Endothelial cell of umbilical vein (primary cell): ENCODE data around the gene LRP1B. TPM values are rescaled to one million over a fixed set of nuclear protein-coding genes. Genes with fewer than 3 reads are reported as not detected.

Experiments used
- BruUV-seq: library from RNA; stranded (reverse); fragments of 400-500 nt; replicated peaks from 2 replicates; lab custom pipeline; 2021; lab: Mats Ljungman, UMichigan
- CTCF ChIA-PET: fragments of 300-600, 350-600 bp; sonication (Branson Sonifier 250); formaldehyde crosslinking; loops from one replicate; lab custom pipeline; 2021; ENCODE audit warnings: antibody characterized with exemption, inconsistent platforms; lab: Charles Lee
- POLR2A ChIA-PET: fragments of 300-600, 350-600 bp; sonication (Branson Sonifier 250); formaldehyde crosslinking; loops from one replicate; lab custom pipeline; 2021; ENCODE audit warnings: antibody characterized with exemption, inconsistent platforms; lab: Charles Lee
- DNase-seq: peaks from one replicate; pipeline ENCODE4 v3.0.0-alpha.2; 2011; ENCODE audit warnings: low read depth, low spot score
- FAIRE-seq: peaks from 2 replicates; lab custom pipeline; 2011; peaks lifted over from hg19 to GRCh38; lab: Jason Lieb, UNC
- H2AFZ ChIP-seq: 2 replicates; pipeline ENCODE4 v1.6.0; 2012; ENCODE audit warnings: low read depth, low read length, control low read depth, inconsistent platforms
- H3K27ac ChIP-seq: 2 replicates; pipeline ENCODE4 v1.5.1; 2011; ENCODE audit warnings: low read depth, mild to moderate bottlenecking, control low read depth, low read length, moderate library complexity; ENCODE audit not compliant: insufficient read depth
- H3K27me3 ChIP-seq, 2 experiments: 2 replicates each; pipeline versions ENCODE4 v1.6.0 to v1.6.1; 2011; ENCODE audit warnings: low read length in 2 of 2, mixed read lengths in 1 of 2; ENCODE audit not compliant: control insufficient read depth in 2 of 2, insufficient read depth in 2 of 2
- H3K36me3 ChIP-seq, 2 experiments: 2 replicates in 1 of 2; 3 replicates in 1 of 2; pipeline ENCODE4 v1.5.1; 2011; ENCODE audit warnings: low read length in 2 of 2, mild to moderate bottlenecking in 1 of 2, moderate library complexity in 1 of 2; ENCODE audit not compliant: control insufficient read depth in 2 of 2, insufficient read depth in 2 of 2; ENCODE audit errors: extremely low read depth in 1 of 2
- H3K4me1 ChIP-seq: 3 replicates; pipeline ENCODE4 v1.5.1; 2011; ENCODE audit warnings: mild to moderate bottlenecking, low read length; ENCODE audit not compliant: control insufficient read depth, insufficient read depth; ENCODE audit errors: extremely low read depth
- H3K4me2 ChIP-seq: 2 replicates; pipeline ENCODE4 v1.6.1; 2011; ENCODE audit warnings: low read length, control low read depth, mixed read lengths; ENCODE audit not compliant: insufficient read depth
- H3K4me3 ChIP-seq, 3 experiments: fragments of 200-600 bp in 1 of 3; sonication (generic), shearing (Covaris generic) in 1 of 3; replicated peaks in 1 of 3; 2 replicates each; pipeline ENCODE4 v1.5.1; 2011 to 2016; ENCODE audit warnings: control low read depth in 3 of 3, low read length in 3 of 3, mild to moderate bottlenecking in 2 of 3, inconsistent platforms in 1 of 3, low read depth in 1 of 3, moderate library complexity in 1 of 3; ENCODE audit not compliant: insufficient read depth in 1 of 3
- H3K79me2 ChIP-seq: 2 replicates; pipeline ENCODE4 v1.6.0; 2012; ENCODE audit warnings: low read length, inconsistent platforms; ENCODE audit not compliant: control insufficient read depth, insufficient read depth
- H3K9ac ChIP-seq: replicated peaks from 2 replicates; pipeline ENCODE3; 2011; ENCODE audit warnings: low read length, control low read depth; ENCODE audit not compliant: insufficient read depth; ENCODE audit errors: extremely low read depth
- H3K9me1 ChIP-seq: replicated peaks from 3 replicates; pipeline ENCODE4 v1.6.0; 2011; ENCODE audit warnings: mild to moderate bottlenecking, low read length; ENCODE audit not compliant: control insufficient read depth, insufficient read depth; ENCODE audit errors: extremely low read depth
- H3K9me3 ChIP-seq: replicated peaks from 2 replicates; pipeline ENCODE4 v1.5.1; 2012; ENCODE audit warnings: low read length, inconsistent platforms; ENCODE audit not compliant: control insufficient read depth, insufficient read depth
- H4K20me1 ChIP-seq: replicated peaks from 2 replicates; pipeline ENCODE3; 2011; ENCODE audit warnings: mild to moderate bottlenecking, low read length; ENCODE audit not compliant: control insufficient read depth, insufficient read depth; ENCODE audit errors: extremely low read depth
- EZH2 ChIP-seq: IDR thresholded peaks from 2 replicates; pipeline ENCODE4 v1.6.1; 2012; ENCODE audit warnings: borderline replicate concordance, low read depth, mild to moderate bottlenecking, moderate library complexity, low read length, inconsistent platforms; ENCODE audit not compliant: severe bottlenecking
- FOS ChIP-seq: IDR thresholded peaks from 2 replicates; pipeline ENCODE4 v1.6.1; 2011; ENCODE audit warnings: mild to moderate bottlenecking, low read length, moderate library complexity, borderline replicate concordance; ENCODE audit not compliant: insufficient read depth
- GATA2 ChIP-seq: IDR thresholded peaks from 2 replicates; pipeline ENCODE4 v1.7.0; 2011; ENCODE audit warnings: low read depth, mild to moderate bottlenecking, moderate library complexity, mixed read lengths, low read length; ENCODE audit not compliant: insufficient read length, insufficient read depth
- JUN ChIP-seq: IDR thresholded peaks from 2 replicates; pipeline ENCODE4 v1.6.1; 2011; ENCODE audit warnings: borderline replicate concordance, low read depth; ENCODE audit not compliant: insufficient read length, insufficient read depth
- MYC ChIP-seq: IDR thresholded peaks from one replicate; pipeline ENCODE4 v1.6.1; 2011; ENCODE audit warnings: mild to moderate bottlenecking, low read depth, low read length
- POLR2A ChIP-seq: IDR thresholded peaks from 2 replicates; pipeline ENCODE4 v1.6.1; 2012; ENCODE audit warnings: low read depth, mild to moderate bottlenecking, control low read depth, low read length
- POLR2AphosphoS5 ChIP-seq: IDR thresholded peaks from 2 replicates; pipeline ENCODE4 v1.6.1; 2012; ENCODE audit warnings: low read depth, mild to moderate bottlenecking, control low read depth, low read length, moderate library complexity; ENCODE audit not compliant: insufficient read depth
- dilution Hi-C: fragments of 300-500 bp; cut with MboI; formaldehyde crosslinking; loops from one replicate; pipeline ENCODE4 v1.15.0; 2019; ENCODE audit warnings: low sequenced_read_pairs; ENCODE audit not compliant: extremely low pct_ligation_motif_present
- intact Hi-C: fragments of 100-400 bp; cut with micrococcal nuclease; formaldehyde crosslinking; loops from one replicate; pipeline ENCODE4 v1.10.0; 2022
- polyA plus RNA-seq, 4 experiments: library from polyadenylated mRNA; depleted of rRNA in 3 of 4; stranded (reverse) in 3 of 4; unstranded in 1 of 4; fragments of >200 nt; gene quantifications; 2 replicates each; pipeline versions ENCODE4 v1.2.1 to v1.2.3, GENCODE V29; 2011 to 2012; ENCODE audit warnings: missing spikeins in 1 of 4
- total RNA-seq: library from RNA; stranded (reverse); gene quantifications from 2 replicates; pipeline ENCODE4 v1.2.3, GENCODE V29; 2021
- TF ChIP-seq, protein P1 (sequence below), 2 donors: IDR thresholded peaks; 1 replicate in 1 of 2; 2 replicates in 1 of 2; pipeline ENCODE4 v1.5.1; 2011; ENCODE audit warnings: low read length in 2 of 2, mild to moderate bottlenecking in 2 of 2, moderate library complexity in 2 of 2, control low read depth in 1 of 2, inconsistent platforms in 1 of 2, low read depth in 1 of 2; ENCODE audit not compliant: insufficient read depth in 1 of 2; ENCODE audit errors: extremely low read depth in 1 of 2
- TF ChIP-seq, protein P2 (sequence below): IDR thresholded peaks from 2 replicates; pipeline ENCODE4 v1.6.1; 2011; ENCODE audit not compliant: insufficient read depth, insufficient read length

LRP1B gene
- total and polyA plus RNA-seq, 2 donors (not counting 3 experiments of a cell fraction or from before 2014, with no cell fraction given) = 0.03 to 0.07 TPM

DNA sequence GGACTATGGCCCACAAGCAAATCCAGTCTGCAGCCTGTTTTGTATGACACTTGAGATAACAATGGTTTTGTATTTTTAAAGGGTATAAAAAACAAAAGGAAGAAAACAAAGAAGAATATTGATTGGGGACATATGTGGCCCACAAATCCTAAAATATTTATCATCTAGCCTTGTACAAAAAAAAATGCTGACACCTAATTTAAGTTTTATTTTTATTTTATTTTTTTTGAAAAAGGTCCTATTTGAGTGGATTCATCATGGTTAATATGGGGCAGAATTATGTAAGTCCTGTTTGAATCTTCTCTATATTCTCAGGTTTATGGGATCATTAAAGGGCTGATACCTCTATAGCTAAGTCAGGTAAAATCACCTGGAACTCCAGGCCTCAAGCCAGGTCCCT lies 525.7 kb downstream of the LRP1B start:
- dilution Hi-C loops = no loop called here
- Histone ChIP-seq H3K9me3 (no peaks in the 10 kb centered on the region), H3K4me1 (peaks cover under 1% of the 10 kb centered on the region), H3K36me3 (no peaks in the 10 kb centered on the region), H3K27ac (no peak overlapping the region), H3K9ac (no peak overlapping the region), H3K79me2 (no peaks in the 10 kb centered on the region), H2AFZ (no peak overlapping the region), H3K4me2 (no peak overlapping the region), H4K20me1 (no peaks in the 10 kb centered on the region), H3K4me3 (no peak overlapping the region), H3K27me3 (no peaks in the 10 kb centered on the region), H3K9me1 (no peaks in the 10 kb centered on the region)
- CTCF ChIA-PET = no interaction called here
- TF ChIP-seq MYC (no peak), FOS (no peak), POLR2AphosphoS5 (no peak), JUN (no peak), POLR2A (no peak), GATA2 (no peak), EZH2 (no peak)
- TF ChIP-seq, protein P1, sequence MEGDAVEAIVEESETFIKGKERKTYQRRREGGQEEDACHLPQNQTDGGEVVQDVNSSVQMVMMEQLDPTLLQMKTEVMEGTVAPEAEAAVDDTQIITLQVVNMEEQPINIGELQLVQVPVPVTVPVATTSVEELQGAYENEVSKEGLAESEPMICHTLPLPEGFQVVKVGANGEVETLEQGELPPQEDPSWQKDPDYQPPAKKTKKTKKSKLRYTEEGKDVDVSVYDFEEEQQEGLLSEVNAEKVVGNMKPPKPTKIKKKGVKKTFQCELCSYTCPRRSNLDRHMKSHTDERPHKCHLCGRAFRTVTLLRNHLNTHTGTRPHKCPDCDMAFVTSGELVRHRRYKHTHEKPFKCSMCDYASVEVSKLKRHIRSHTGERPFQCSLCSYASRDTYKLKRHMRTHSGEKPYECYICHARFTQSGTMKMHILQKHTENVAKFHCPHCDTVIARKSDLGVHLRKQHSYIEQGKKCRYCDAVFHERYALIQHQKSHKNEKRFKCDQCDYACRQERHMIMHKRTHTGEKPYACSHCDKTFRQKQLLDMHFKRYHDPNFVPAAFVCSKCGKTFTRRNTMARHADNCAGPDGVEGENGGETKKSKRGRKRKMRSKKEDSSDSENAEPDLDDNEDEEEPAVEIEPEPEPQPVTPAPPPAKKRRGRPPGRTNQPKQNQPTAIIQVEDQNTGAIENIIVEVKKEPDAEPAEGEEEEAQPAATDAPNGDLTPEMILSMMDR (IDR thresholded peaks at IDR 0.05; ENCODE audit: extremely low read depth in 1 of 2, insufficient read depth in 1 of 2, low read depth in 1 of 2, low read length in 2 of 2) = no peak
- TF ChIP-seq, protein P2, sequence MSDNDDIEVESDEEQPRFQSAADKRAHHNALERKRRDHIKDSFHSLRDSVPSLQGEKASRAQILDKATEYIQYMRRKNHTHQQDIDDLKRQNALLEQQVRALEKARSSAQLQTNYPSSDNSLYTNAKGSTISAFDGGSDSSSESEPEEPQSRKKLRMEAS = no peak
- BruUV-seq = no TSS peak
- DNase-seq = no peak
- FAIRE-seq = no peak
- intact Hi-C loops = no loop called here
- POLR2A ChIA-PET = no interaction called here
